Measurements from ENCODE around the gene MRPL50.

DNA sequence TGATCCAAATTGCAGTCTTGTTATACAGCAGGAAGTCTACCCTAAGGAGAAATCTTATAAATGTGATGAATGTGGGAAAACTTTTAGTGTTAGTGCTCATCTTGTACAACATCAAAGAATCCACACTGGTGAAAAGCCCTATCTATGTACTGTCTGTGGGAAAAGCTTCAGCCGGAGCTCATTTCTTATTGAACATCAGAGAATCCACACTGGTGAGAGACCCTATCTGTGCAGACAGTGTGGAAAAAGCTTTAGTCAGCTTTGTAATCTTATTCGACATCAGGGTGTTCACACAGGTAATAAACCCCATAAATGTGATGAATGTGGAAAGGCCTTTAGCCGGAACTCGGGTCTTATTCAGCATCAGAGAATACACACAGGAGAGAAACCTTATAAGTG, 10.7 kb upstream of the MRPL50 start:
- TF ChIP-seq, protein P1, sequence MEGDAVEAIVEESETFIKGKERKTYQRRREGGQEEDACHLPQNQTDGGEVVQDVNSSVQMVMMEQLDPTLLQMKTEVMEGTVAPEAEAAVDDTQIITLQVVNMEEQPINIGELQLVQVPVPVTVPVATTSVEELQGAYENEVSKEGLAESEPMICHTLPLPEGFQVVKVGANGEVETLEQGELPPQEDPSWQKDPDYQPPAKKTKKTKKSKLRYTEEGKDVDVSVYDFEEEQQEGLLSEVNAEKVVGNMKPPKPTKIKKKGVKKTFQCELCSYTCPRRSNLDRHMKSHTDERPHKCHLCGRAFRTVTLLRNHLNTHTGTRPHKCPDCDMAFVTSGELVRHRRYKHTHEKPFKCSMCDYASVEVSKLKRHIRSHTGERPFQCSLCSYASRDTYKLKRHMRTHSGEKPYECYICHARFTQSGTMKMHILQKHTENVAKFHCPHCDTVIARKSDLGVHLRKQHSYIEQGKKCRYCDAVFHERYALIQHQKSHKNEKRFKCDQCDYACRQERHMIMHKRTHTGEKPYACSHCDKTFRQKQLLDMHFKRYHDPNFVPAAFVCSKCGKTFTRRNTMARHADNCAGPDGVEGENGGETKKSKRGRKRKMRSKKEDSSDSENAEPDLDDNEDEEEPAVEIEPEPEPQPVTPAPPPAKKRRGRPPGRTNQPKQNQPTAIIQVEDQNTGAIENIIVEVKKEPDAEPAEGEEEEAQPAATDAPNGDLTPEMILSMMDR (IDR thresholded peaks at IDR 0.05; ENCODE audit: insufficient read depth, low read length, poor library complexity, severe bottlenecking) = no peak
- no peak for TF ChIP-seq EZH2phosphoT487 (conservative IDR thresholded peaks at IDR 0.05; ENCODE audit: low read length)

Data from SU-DHL-6 (cell line).